CD4-positive, alpha-beta T cell (primary cell): ENCODE measurements around the gene GPR33. TPM values are rescaled to one million over a fixed set of nuclear protein-coding genes. Genes with fewer than 3 reads are reported as not detected.

Experiments used
- ATAC-seq: fragments of 200-7000 bp; cut with Tn5 transposase; one replicate; pipeline ENCODE4 v1.10.0; 2022; ENCODE audit warnings: mild to moderate bottlenecking; ENCODE audit not compliant: poor library complexity
- CTCF ChIA-PET: fragments of 350-600 bp; sonication (Branson Sonifier 250); formaldehyde crosslinking; loops from one replicate; lab custom pipeline; 2021; ENCODE audit warnings: antibody characterized with exemption, inconsistent platforms; lab: Charles Lee
- POLR2A ChIA-PET: fragments of 350-600 bp; sonication (Branson Sonifier 250); formaldehyde crosslinking; loops from one replicate; lab custom pipeline; 2021; ENCODE audit warnings: antibody characterized with exemption, inconsistent platforms; lab: Charles Lee
- DNase-seq, 14 experiments: peaks; one replicate each; pipeline ENCODE4 v3.0.0-alpha.2; 2013 to 2020; ENCODE audit warnings: mixed read lengths in 2 of 14
- H3K27ac ChIP-seq, 2 donors: one replicate each; pipeline versions ENCODE4 v1.5.1 to v1.7.0; 2013; ENCODE audit warnings: low read length in 2 of 2, low read depth in 1 of 2, mild to moderate bottlenecking in 1 of 2
- H3K27me3 ChIP-seq, 2 experiments: 1 replicate in 1 of 2; 2 replicates in 1 of 2; pipeline versions ENCODE4 v1.6.1 to v1.7.0; 2013; ENCODE audit warnings: low read length in 2 of 2, control low read depth in 1 of 2, mild to moderate bottlenecking in 1 of 2, moderate library complexity in 1 of 2; ENCODE audit not compliant: insufficient read depth in 2 of 2, control insufficient read depth in 1 of 2
- H3K36me3 ChIP-seq: one replicate; pipeline ENCODE4 v1.6.1; 2013; ENCODE audit warnings: low read length, control low read depth; ENCODE audit not compliant: insufficient read depth
- H3K4me1 ChIP-seq: one replicate; pipeline ENCODE4 v1.6.1; 2013; ENCODE audit warnings: low read length, control low read depth; ENCODE audit not compliant: insufficient read depth
- H3K4me3 ChIP-seq: one replicate; pipeline ENCODE4 v1.5.1; 2013; ENCODE audit warnings: mild to moderate bottlenecking, low read length, moderate library complexity
- H3K9me3 ChIP-seq, 2 experiments: 1 replicate in 1 of 2; 2 replicates in 1 of 2; pipeline versions ENCODE4 v1.6.1 to v1.7.0; 2013; ENCODE audit warnings: low read length in 2 of 2, mild to moderate bottlenecking in 2 of 2, control low read depth in 1 of 2, moderate library complexity in 1 of 2; ENCODE audit not compliant: control insufficient read depth in 1 of 2, insufficient read depth in 1 of 2
- H3K27ac Mint-ChIP-seq: one replicate; pipeline ENCODE4 v1.8.0; 2020; ENCODE audit warnings: mixed read lengths
- H3K27me3 Mint-ChIP-seq: one replicate; pipeline ENCODE4 v1.8.0; 2021; ENCODE audit warnings: mixed read lengths
- H3K36me3 Mint-ChIP-seq: one replicate; pipeline ENCODE4 v1.8.0; 2021; ENCODE audit warnings: low read depth, mixed read lengths
- H3K4me1 Mint-ChIP-seq: one replicate; pipeline ENCODE4 v1.8.0; 2021; ENCODE audit warnings: low read depth, mixed read lengths
- H3K4me3 Mint-ChIP-seq: one replicate; pipeline ENCODE4 v1.8.0; 2020; ENCODE audit warnings: mild to moderate bottlenecking, mixed read lengths
- H3K9me3 Mint-ChIP-seq: one replicate; pipeline ENCODE4 v1.8.0; 2020; ENCODE audit warnings: mixed read lengths
- CTCF ChIP-seq: fragments of 200-600 bp; IDR thresholded peaks from one replicate; pipeline ENCODE4 v1.8.0; 2022; ENCODE audit warnings: antibody characterized with exemption, mild to moderate bottlenecking
- intact Hi-C, 2 experiments: fragments of 100-400 bp; cut with DNase I in 1 of 2; cut with micrococcal nuclease in 1 of 2; formaldehyde crosslinking; loops; one replicate each; pipeline versions ENCODE4 v1.15.1 to v1.9.0; 2023 to 2025; cut with DNase I, micrococcal nuclease
- total RNA-seq, 174 experiments: library from RNA in 2 of 174; stranded (reverse) in 2 of 174; gene quantifications; one replicate each; pipeline ENCODE4 v1.2.3 and lab custom pipeline; 2021 to 2026

Gene GPR33
- total RNA-seq, 2 experiments from 2014 or later = not detected

- Mint-ChIP-seq H3K4me3 (no peak overlapping the region), H3K27ac (no peak overlapping the region), H3K27me3 (no peaks in the 10 kb centered on the region), H3K9me3 (no peaks in the 10 kb centered on the region), H3K36me3 (peaks cover 46% of the 10 kb centered on the region), H3K4me1 (peaks cover 6% of the 10 kb centered on the region)
- ChIA-PET POLR2A (no interaction called here), CTCF (no interaction called here)
- no peak for ATAC-seq
- H3K27me3 ChIP-seq = no peaks in the 10 kb centered on the region
- H3K27ac ChIP-seq = no peak overlapping the region
- H3K9me3 ChIP-seq = no peaks in the 10 kb centered on the region
- intact Hi-C loops = no loop called here
- TF ChIP-seq CTCF = no peak
- H3K4me3 ChIP-seq = no peak overlapping the region
- no peak for DNase-seq
- peaks cover 9% of the 10 kb centered on the region for H3K36me3 ChIP-seq
- H3K4me1 ChIP-seq = no peaks in the 10 kb centered on the region
Measured at GRCh38 chr14:31445703-31446102, 42.1 kb downstream of the GPR33 start.

GRCh38 chr14:31442284-31442683, 45.6 kb downstream of the GPR33 start:
- TF ChIP-seq CTCF = no peak
- Histone ChIP-seq H3K4me1 (no peaks in the 10 kb centered on the region), H3K36me3 (peaks cover 5% of the 10 kb centered on the region), H3K27ac (no peak overlapping the region), H3K9me3 (no peaks in the 10 kb centered on the region), H3K27me3 (no peaks in the 10 kb centered on the region), H3K4me3 (no peak overlapping the region)
- Mint-ChIP-seq H3K4me3 (no peak overlapping the region), H3K27me3 (no peaks in the 10 kb centered on the region), H3K27ac (no peak overlapping the region), H3K36me3 (peaks cover 55% of the 10 kb centered on the region), H3K4me1 (no peaks in the 10 kb centered on the region), H3K9me3 (no peaks in the 10 kb centered on the region)
- intact Hi-C loops = no loop called here
- no peak for ATAC-seq
- ChIA-PET POLR2A (no interaction called here), CTCF (no interaction called here)
- DNase-seq = no peak

GRCh38 chr14:31441273-31442111, 46.3 kb downstream of the GPR33 start:
- Mint-ChIP-seq H3K27me3 (no peaks in the 10 kb centered on the region), H3K4me3 (no peak overlapping the region), H3K27ac (no peak overlapping the region), H3K4me1 (no peaks in the 10 kb centered on the region), H3K36me3 (peaks cover 50% of the 10 kb centered on the region), H3K9me3 (no peaks in the 10 kb centered on the region)
- peaks cover 5% of the 10 kb centered on the region for H3K36me3 ChIP-seq
- no peaks in the 10 kb centered on the region for H3K27me3 ChIP-seq
- ATAC-seq (no peak), DNase-seq (no peak)
- H3K9me3 ChIP-seq = no peaks in the 10 kb centered on the region
- no peak for TF ChIP-seq CTCF
- ChIA-PET CTCF (interaction anchor here (0.5 kb wide), 1 partner anchor 106 kb away, joined by 6 read pairs; no protein-coding TSS in a partner anchor), POLR2A (no interaction called here)
- H3K4me3 ChIP-seq = no peak overlapping the region
- no peaks in the 10 kb centered on the region for H3K4me1 ChIP-seq
- intact Hi-C loops = no loop called here
- H3K27ac ChIP-seq = no peak overlapping the region
